GM19238 (cell line): Measurements from ENCODE around the gene CCDC149.

ENCODE experiments used
- DNase-seq: peaks from one replicate; pipeline ENCODE4 v3.0.0; 2011; ENCODE audit warnings: low spot score; ENCODE audit not compliant: insufficient read length

CCDC149 gene

GRCh38 chr4:24912252-24913118 is at the start of gene CCDC149:
TSS of gene CCDC149 (minus strand) at chr4:24913042. CDS start at chr4:24912864, 178 bp downstream.
- DNase-seq: no peak

- no peak for DNase-seq
Observed at GRCh38 chr4:24957886-24958285, 45.0 kb upstream of the CCDC149 start.

GRCh38 chr4:24956763-24957162 is 43.9 kb upstream of the CCDC149 start:
- no peak for DNase-seq

GRCh38 chr4:24956091-24956490 is 43.2 kb upstream of the CCDC149 start:
- DNase-seq: no peak

- no peak for DNase-seq
Observed at GRCh38 chr4:24952667-24953066, 39.8 kb upstream of the CCDC149 start.

GRCh38 chr4:24949970-24950369 is 37.1 kb upstream of the CCDC149 start:
- DNase-seq: no peak

- no peak for DNase-seq
Observed at GRCh38 chr4:24937917-24938281, 25.1 kb upstream of the CCDC149 start.

- no peak for DNase-seq
Observed at GRCh38 chr4:24937176-24937916, 24.5 kb upstream of the CCDC149 start.

- DNase-seq: no peak
Observed at GRCh38 chr4:24935856-24936255, 23.0 kb upstream of the CCDC149 start.

GRCh38 chr4:24934311-24934710 is 21.5 kb upstream of the CCDC149 start:
- no peak for DNase-seq

- no peak for DNase-seq
Observed at GRCh38 chr4:24933684-24934275, 20.9 kb upstream of the CCDC149 start.

GRCh38 chr4:24932515-24933225 is 19.8 kb upstream of the CCDC149 start:
- DNase-seq: no peak

- DNase-seq: no peak
Observed at GRCh38 chr4:24930151-24930550, 17.3 kb upstream of the CCDC149 start.

GRCh38 chr4:24928708-24929107 is 15.9 kb upstream of the CCDC149 start:
- DNase-seq: no peak

- no peak for DNase-seq
Observed at GRCh38 chr4:24927049-24927448, 14.2 kb upstream of the CCDC149 start.

GRCh38 chr4:24924309-24924781 is 11.5 kb upstream of the CCDC149 start:
- DNase-seq: no peak

- DNase-seq: no peak
Observed at GRCh38 chr4:24923550-24923949, 10.7 kb upstream of the CCDC149 start.

GRCh38 chr4:24923002-24923401 is 10.2 kb upstream of the CCDC149 start:
- no peak for DNase-seq

- no peak for DNase-seq
Observed at GRCh38 chr4:24922416-24922815, 9.6 kb upstream of the CCDC149 start.

- no peak for DNase-seq
Observed at GRCh38 chr4:24921491-24921890, 8.6 kb upstream of the CCDC149 start.

GRCh38 chr4:24920008-24920407 is 7.2 kb upstream of the CCDC149 start:
- DNase-seq: no peak
